LNCaP clone FGC (cell line): ENCODE results near the gene KCNRG.

Source experiments
- DNase-seq: peaks from one replicate; pipeline ENCODE4 v3.0.0-alpha.2; 2011; ENCODE audit warnings: low read depth
- H3K4me3 ChIP-seq: 2 replicates; pipeline ENCODE4 v1.5.1; 2011; ENCODE audit warnings: mild to moderate bottlenecking, low read depth, low read length, control low read depth
- TF ChIP-seq, protein P1 (sequence below): IDR thresholded peaks from 2 replicates; pipeline ENCODE4 v1.5.1; 2012; ENCODE audit warnings: mild to moderate bottlenecking; ENCODE audit not compliant: control insufficient read depth, insufficient read depth; ENCODE audit errors: extremely low read depth

KCNRG gene

DNA sequence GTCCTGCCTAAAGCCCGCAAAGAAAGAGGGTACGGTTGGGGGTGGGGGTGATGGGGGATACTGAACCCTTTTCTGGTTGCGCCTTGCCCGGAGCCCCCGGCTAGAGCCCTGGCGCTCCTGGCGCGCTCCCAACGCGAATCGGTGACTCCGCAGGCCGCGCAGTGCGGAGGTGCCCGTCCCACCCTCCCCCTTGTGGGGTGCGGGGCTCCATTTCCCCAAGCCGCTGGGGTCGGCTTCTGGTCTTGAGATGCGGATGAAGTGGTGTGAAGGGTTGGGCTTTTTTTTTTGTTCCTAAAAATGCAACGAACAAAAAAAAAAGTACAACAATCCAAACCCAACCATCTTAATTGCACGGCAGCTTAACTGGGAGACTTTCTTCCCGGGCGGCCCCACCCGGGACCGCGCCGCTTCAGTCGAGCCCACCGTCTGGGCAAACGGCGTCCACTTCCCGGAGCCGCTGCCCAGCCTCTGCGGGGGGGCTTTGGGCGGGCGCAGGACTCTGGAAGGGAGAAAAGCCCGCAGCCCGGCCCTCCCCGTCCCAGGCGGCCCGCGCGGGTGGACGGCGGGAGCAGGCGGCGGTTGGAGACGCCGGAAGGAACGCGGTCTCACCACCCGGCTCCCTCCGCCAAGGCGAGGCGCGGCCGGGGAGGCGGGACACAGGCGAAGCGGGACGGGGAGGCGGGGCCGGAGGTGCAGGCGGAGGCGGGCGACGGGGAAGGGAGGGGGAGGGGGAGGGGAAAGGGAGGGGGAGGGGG is 18.9 kb upstream of the KCNRG start:
- DNase-seq: peak; percentile 57
- TF ChIP-seq, protein P1, sequence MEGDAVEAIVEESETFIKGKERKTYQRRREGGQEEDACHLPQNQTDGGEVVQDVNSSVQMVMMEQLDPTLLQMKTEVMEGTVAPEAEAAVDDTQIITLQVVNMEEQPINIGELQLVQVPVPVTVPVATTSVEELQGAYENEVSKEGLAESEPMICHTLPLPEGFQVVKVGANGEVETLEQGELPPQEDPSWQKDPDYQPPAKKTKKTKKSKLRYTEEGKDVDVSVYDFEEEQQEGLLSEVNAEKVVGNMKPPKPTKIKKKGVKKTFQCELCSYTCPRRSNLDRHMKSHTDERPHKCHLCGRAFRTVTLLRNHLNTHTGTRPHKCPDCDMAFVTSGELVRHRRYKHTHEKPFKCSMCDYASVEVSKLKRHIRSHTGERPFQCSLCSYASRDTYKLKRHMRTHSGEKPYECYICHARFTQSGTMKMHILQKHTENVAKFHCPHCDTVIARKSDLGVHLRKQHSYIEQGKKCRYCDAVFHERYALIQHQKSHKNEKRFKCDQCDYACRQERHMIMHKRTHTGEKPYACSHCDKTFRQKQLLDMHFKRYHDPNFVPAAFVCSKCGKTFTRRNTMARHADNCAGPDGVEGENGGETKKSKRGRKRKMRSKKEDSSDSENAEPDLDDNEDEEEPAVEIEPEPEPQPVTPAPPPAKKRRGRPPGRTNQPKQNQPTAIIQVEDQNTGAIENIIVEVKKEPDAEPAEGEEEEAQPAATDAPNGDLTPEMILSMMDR: no peak

DNA sequence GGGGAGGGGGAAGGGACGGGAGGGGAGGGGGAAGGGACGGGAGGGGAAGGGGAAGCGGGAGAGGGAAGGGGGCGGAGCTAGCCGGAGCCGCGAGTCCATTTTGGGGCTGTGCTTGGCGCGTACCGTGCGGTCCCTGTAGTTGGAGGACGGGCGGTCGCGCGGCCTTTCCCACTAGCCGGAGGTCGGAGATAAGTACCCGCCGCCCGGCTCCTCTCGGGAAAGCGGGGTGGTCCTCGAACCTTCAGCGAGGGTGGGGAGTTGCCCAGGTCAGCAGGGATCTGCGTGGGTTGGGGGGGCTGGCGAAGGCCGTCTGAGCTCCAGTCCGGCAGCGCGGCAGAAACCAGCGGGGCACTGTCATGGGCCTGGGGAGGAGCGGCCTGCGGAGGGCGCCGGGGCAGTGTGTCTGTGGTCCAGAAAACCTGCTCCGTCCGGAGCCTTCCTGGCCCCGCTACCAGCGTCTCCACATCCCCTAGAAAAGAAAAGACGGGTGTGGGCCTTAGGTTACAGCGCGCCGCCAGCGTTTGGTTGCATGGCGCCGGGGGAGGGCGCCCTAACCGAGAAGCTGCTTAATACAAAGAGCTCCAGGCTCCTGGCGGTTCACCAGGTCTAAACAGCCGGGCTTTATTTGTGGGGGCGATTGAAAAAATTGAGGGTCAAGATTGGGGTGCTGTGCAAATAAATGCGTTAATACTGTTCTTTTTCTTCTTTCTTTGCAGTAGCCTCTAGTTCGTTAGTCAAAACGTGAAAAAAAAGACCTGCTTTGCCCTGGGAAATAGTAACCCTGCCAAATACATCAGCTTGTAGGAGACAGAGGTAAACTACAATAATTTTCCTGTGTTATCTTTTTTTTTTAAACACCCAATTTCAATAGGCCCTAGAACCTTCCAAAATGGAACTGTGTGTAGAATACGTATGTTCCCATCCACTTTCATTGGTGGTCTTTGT is 18.0 kb upstream of the KCNRG start, which contains the start of gene TRIM13:
TSS of gene TRIM13 (plus strand) at position 92 of the 945 bp plus-strand sequence. CDS start 14,899 bp downstream, outside the sequence.
- TF ChIP-seq, protein P1: peak; percentile 64
- DNase-seq: peak; percentile 67
- H3K4me3 ChIP-seq: peak within 1 kb of the TSS; percentile 78

More for the DNA sequence above, 18.9 kb upstream of the KCNRG start:
- peak overlapping the region; percentile 52 for H3K4me3 ChIP-seq

- peak overlapping the region; percentile 78 for H3K4me3 ChIP-seq
- TF ChIP-seq, protein P1: no peak
- no peak for DNase-seq
These were observed 17.3 kb upstream of the KCNRG start for GRCh38 chr13:49997955-49998354.

DNA sequence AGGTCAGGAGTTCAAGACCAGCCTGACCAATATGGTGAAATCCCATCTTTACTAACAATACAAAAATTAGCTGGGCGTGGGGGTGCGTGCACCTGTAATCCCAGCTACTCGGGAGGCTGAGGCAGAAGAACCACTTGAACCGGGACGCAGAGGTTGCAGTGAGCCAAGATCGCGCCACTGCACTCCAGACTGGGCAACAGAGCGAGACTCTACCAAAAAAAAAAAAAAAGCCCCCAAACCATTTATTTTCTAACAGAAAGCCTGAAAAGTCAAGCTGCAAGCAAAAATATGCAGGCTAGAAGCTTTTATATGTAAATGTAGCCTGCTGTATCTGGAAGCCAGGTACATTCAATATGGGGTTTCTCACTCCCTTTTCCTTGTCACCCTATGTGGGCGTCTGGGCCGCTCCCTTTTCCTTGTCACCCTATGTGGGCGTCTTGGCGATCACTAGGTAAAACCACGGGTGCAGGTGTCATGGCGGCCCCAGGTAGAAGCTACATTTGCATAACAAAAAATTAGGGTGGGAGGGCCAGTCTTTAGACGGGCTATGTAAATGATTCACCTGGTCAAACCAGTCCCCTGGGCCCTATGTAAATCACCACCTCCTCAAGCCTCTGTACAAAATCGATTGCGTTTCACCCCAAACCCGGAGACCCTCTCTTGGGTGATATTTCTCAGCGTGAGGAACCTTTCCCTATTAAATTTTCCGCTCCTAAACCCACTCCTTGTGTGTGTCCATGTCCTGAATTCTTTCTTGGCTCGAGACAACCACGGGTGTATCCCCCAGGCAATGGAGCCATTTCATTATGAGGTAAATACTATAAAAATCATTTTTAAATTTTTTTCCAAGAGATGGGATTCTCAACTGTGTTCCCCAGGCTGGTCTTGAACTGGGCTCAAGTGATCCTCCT is 16.3 kb upstream of the KCNRG start:
- H3K4me3 ChIP-seq: peak overlapping the region; percentile 78
- no peak for DNase-seq
- TF ChIP-seq, protein P1: no peak

- TF ChIP-seq, protein P1: no peak
- H3K4me3 ChIP-seq: no peak overlapping the region
These were observed 14.0 kb upstream of the KCNRG start for GRCh38 chr13:50001287-50001686.

More at GRCh38 chr13:50001287-50001686, 14.0 kb upstream of the KCNRG start:
- DNase-seq: peak; percentile 67
